GM21825 (cell line): Measurements from ENCODE around the gene TGM1.
"Not testable (repeated sequence)": the region's sequence is repeated elsewhere in the genome, so short reads cannot be mapped to it uniquely, and the experiment has no call there.

Source experiments
- ATAC-seq: cut with Tn5 transposase; IDR thresholded peaks from one replicate; pipeline ENCODE4 v1.9.1; 2021; ENCODE audit warnings: mild to moderate bottlenecking, moderate library complexity; ENCODE audit not compliant: unreplicated experiment

The TGM1 gene

GRCh38 chr14:24255438-24255837, 7.5 kb downstream of the TGM1 start:
- no peak for ATAC-seq

- no peak for ATAC-seq
Observed at GRCh38 chr14:24254630-24255392, 8.2 kb downstream of the TGM1 start.

- ATAC-seq: no peak
Observed at GRCh38 chr14:24253936-24254335, 9.0 kb downstream of the TGM1 start.

GRCh38 chr14:24252289-24253124, 10.5 kb downstream of the TGM1 start:
- ATAC-seq: no peak

- ATAC-seq: no peak
Observed at GRCh38 chr14:24251880-24252288, 11.1 kb downstream of the TGM1 start.

GRCh38 chr14:24250354-24250753, 12.6 kb downstream of the TGM1 start:
- ATAC-seq: no peak

GRCh38 chr14:24249230-24250021, 13.6 kb downstream of the TGM1 start:
- ATAC-seq: no peak

GRCh38 chr14:24247422-24247821, 15.6 kb downstream of the TGM1 start:
- no peak for ATAC-seq

- no peak for ATAC-seq
Observed at GRCh38 chr14:24246765-24247212, 16.2 kb downstream of the TGM1 start.

- not testable (repeated sequence) for ATAC-seq
Observed at GRCh38 chr14:24245350-24245749, 17.6 kb downstream of the TGM1 start.

GRCh38 chr14:24243336-24243836, 19.6 kb downstream of the TGM1 start:
- ATAC-seq: no peak

- ATAC-seq: peak; percentile 74
Observed at GRCh38 chr14:24241829-24242443, 21.0 kb downstream of the TGM1 start.

GRCh38 chr14:24240110-24240918, 22.7 kb downstream of the TGM1 start:
- ATAC-seq: no peak

GRCh38 chr14:24238527-24239037, 24.4 kb downstream of the TGM1 start:
- no peak for ATAC-seq

- ATAC-seq: no peak
Observed at GRCh38 chr14:24238123-24238522, 24.9 kb downstream of the TGM1 start.

- no peak for ATAC-seq
Observed at GRCh38 chr14:24237463-24237955, 25.5 kb downstream of the TGM1 start.

GRCh38 chr14:24236689-24237462, 26.1 kb downstream of the TGM1 start:
- no peak for ATAC-seq

- no peak for ATAC-seq
Observed at GRCh38 chr14:24235804-24236688, 26.9 kb downstream of the TGM1 start.
